ENCODE measurements around the gene P2RY11.

The P2RY11 gene

DNA sequence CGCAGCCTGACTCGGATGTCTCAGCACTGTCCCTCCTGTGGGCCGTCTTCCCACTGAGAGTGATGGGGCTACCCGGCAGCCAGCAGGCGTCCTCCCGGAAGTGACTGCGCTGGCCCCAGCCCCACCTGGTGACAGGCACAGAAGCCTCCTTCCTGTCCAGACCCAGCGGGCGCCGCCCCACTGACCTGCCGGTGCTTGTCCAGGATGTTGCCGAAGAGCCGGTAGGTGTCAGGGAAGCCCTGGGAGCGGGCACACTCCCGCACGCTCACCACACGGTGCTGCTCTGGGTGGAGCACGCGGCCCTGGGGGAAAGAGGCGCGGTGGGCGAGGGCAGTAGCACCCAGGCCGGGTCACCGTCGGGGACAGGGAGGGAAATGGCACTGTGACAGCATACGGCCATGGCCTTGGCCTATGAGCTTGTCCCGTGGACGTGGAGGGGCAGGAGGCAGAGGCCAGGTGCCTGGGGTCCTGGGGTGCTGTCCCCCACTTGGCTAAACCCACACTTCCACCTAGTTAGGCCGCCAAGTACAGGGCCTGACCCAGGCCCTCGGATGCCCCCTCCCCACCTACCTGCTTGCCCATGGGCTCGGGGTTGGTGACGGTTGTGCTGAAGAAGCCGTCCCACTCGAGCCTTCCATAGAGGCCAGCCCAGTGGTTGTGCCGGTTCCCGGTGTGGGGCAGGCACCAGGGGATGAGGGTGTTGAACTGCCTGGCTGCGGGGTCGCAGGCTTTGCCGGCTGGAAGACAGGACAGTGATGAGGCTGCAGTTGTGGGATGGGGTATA lies 24.2 kb downstream of the P2RY11 start:
- DNase-seq (ENCODE audit: low spot score in 2 of 2) = no peak
- Mint-ChIP-seq H3K27ac (no peak overlapping the region), H3K4me1 (no peaks in the 10 kb centered on the region), H3K9me3 (no peaks in the 10 kb centered on the region), H3K4me3 (no peak overlapping the region), H3K36me3 (peaks cover 18% of the 10 kb centered on the region), H3K27me3 (no peaks in the 10 kb centered on the region)
- no peak for ATAC-seq (ENCODE audit: low read depth)

DNA sequence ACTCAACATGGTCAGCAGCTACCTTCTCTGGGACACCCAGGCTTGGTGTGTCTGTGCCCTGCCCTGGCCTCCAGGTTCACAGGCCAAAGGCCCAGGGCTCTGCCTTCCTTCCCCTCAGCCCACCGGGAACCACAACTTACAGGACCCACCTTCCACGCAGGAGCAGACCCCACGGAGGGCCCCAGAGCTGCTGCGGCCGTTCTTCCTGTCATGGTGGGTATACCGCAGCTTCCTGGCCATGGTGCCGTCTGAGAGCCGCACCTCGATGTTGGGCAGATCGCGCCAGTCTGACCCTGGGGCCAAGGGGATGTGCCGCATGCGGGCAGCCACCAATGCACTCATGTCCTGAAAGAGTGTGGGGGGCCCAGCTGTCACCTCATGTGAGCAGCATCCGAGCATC lies 25.4 kb downstream of the P2RY11 start:
- Mint-ChIP-seq H3K27ac (no peak overlapping the region), H3K4me3 (no peak overlapping the region), H3K4me1 (no peaks in the 10 kb centered on the region), H3K9me3 (no peaks in the 10 kb centered on the region), H3K36me3 (peaks cover 15% of the 10 kb centered on the region), H3K27me3 (no peaks in the 10 kb centered on the region)
- ATAC-seq (ENCODE audit: low read depth) (no peak), DNase-seq (ENCODE audit: low spot score in 2 of 2) (no peak)

DNA sequence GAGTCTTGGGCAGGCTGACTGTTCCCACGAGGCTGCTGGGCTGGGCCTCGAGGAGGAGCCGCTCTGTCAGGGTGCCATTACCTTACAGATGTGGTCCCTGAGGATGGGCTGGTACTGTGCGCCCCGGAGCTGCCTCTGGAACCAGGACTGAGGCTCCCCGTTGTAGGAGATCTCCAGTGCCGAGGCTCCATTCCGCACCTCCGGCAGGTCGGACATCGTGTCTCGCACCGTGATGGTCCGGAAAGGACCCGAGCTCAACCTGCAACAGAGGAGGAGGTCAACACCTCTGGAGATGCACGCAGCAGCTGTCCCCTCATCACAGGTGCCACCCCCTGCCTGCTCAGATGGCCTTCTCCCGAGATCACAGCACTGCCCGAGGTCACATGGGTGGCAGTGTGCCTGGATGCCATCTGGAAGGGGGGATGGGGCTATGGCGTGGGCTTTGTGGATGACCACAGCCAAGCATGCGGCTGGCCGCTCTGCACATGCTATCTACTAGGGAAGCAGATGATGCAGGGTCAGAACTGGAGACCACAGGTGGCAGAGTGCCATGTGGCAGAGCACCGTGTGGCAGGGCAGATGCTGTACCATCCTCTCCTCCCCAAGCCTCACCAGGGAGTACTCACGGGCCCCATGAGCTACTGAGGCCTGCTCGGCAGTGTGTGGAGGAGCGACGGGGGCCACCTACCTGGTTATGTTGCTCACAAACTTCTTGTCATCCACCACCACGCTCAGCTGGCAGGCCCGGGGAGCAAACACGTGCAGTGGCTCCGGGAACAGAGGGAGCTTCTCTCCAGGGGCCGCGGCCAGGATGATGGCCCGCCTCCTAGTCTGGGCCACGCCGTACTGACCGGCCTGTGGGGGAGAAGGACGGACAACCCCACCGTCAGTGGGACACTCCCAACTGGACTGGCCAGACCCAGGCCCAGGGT lies 26.5 kb downstream of the P2RY11 start:
- H3K27ac Mint-ChIP-seq = no peak overlapping the region
- ATAC-seq (ENCODE audit: low read depth) (no peak), DNase-seq (ENCODE audit: low spot score in 2 of 2) (no peak)
- H3K4me1 Mint-ChIP-seq = peaks cover 2% of the 10 kb centered on the region
- no peak overlapping the region for H3K4me3 Mint-ChIP-seq
- H3K36me3 Mint-ChIP-seq = peaks cover 15% of the 10 kb centered on the region
- H3K27me3 Mint-ChIP-seq = no peaks in the 10 kb centered on the region
- H3K9me3 Mint-ChIP-seq = no peaks in the 10 kb centered on the region

DNA sequence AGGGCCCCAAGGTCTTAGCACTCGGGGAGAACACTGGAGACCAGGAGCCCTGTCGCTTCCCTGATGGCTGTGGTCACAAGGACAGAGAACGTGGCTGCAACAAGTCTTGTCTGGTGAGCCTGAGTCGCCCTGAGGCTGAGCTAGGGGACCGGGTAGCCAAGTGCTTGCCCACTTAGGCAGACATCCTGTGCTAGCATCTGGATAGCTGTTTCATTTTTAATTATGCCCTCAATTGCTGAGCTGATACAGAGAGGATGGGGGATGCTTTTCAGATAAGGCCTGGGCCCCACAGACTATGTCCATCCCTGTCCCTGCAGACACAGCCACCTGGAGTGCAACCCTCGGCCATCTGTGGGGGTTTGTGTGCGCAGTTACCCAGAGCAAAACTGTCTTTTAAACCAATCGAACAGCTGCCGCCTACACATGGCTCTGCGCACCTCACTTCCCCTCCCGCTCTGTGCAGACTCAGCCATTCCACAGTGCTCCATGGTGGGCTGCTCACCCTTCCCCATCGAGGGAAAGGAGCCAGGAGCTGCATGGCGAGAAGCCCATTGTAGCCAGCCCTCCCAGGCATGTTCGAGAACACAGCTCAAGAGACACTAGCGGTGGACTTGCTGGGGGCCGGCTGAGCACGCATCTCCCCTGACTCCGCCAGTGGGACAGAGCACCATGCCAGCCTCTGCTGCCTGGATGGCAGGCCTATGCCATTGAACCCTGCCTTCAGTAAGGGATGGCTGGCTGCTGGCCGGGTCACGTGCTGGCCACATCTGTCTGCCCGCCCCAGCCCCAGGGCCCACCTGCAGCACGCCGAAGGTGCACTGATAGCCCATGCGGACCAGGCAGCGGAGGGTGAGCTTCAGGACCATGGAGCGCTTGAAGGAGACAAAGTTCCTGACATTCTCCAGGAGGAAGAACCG lies 27.6 kb downstream of the P2RY11 start:
- Mint-ChIP-seq H3K4me3 (no peak overlapping the region), H3K4me1 (peaks cover 2% of the 10 kb centered on the region), H3K27me3 (no peaks in the 10 kb centered on the region), H3K9me3 (no peaks in the 10 kb centered on the region), H3K36me3 (peaks cover 14% of the 10 kb centered on the region), H3K27ac (no peak overlapping the region)
- DNase-seq (ENCODE audit: low spot score in 2 of 2) (no peak), ATAC-seq (ENCODE audit: low read depth) (no peak)

DNA sequence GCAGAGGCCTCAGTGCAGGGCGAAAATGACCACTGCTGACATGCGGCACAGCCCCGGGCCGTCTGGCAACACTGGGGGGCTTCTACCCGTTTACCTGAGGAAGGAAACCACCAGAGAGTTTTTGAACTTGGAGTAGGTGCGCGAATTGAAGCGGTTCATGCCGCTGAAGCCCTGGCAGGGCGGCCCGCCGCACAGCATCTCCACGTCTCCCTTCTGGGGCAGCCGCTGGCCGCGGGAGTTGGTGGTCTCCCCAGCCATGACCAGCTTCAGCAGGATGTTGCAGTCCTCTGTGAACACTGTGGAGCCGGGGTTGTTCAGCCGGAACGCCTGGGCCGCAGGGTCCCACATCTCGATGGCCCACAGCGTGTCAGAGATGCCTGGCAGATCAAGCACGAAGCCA lies 28.5 kb downstream of the P2RY11 start:
- H3K36me3 Mint-ChIP-seq = peaks cover 14% of the 10 kb centered on the region
- H3K9me3 Mint-ChIP-seq = no peaks in the 10 kb centered on the region
- peaks cover 2% of the 10 kb centered on the region for H3K4me1 Mint-ChIP-seq
- ATAC-seq (ENCODE audit: low read depth) (no peak), DNase-seq (ENCODE audit: low spot score in 2 of 2) (no peak)
- no peaks in the 10 kb centered on the region for H3K27me3 Mint-ChIP-seq
- H3K4me3 Mint-ChIP-seq = no peak overlapping the region
- no peak overlapping the region for H3K27ac Mint-ChIP-seq

DNA sequence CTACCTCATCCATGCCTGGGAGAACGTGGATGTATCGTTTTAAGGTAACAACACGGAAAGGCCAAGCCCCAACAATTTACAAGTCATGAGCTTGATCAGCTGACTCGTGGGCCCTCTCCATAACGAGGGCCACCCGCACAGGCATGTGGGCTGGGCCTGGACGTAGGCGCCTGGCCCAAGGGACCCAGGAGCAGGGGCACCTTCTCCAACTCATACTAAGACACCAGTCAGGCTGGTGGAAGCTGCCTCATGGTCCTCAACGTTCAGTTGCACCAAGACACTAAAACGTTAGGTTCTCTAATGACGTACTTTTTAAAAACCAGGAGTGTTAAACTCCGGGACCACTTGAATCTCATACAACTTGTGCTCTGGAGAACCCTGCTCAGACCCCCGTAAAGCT lies 30.0 kb downstream of the P2RY11 start:
- Mint-ChIP-seq H3K4me1 (peaks cover 2% of the 10 kb centered on the region), H3K4me3 (no peak overlapping the region), H3K9me3 (no peaks in the 10 kb centered on the region), H3K27ac (no peak overlapping the region), H3K36me3 (peaks cover 22% of the 10 kb centered on the region), H3K27me3 (no peaks in the 10 kb centered on the region)
- ATAC-seq (ENCODE audit: low read depth) (no peak), DNase-seq (ENCODE audit: low spot score in 2 of 2) (no peak)

DNA sequence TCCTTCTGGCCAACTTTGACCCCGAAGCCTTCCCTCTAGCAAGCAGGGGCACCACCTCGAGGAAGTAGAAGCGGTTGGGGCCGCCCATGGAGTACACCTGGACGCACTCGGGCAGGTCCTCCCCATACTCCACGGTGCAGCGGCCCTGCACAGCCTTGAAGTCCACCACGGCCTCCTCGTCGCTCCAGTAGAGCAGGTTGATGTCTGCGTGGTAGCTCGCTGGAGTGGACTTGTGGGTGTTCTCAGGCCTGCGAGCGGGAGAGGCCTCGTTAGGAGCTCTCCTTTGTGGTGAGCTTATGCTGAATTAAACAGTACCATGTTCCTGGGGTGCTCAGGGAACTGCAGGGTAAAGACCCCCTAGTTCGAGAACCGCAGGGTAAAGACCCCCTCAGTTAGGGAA lies 30.5 kb downstream of the P2RY11 start:
- H3K36me3 Mint-ChIP-seq = peaks cover 21% of the 10 kb centered on the region
- H3K4me3 Mint-ChIP-seq = no peak overlapping the region
- ATAC-seq (ENCODE audit: low read depth) (no peak), DNase-seq (ENCODE audit: low spot score in 2 of 2) (no peak)
- H3K27me3 Mint-ChIP-seq = no peaks in the 10 kb centered on the region
- H3K4me1 Mint-ChIP-seq = peaks cover 2% of the 10 kb centered on the region
- no peak overlapping the region for H3K27ac Mint-ChIP-seq
- no peaks in the 10 kb centered on the region for H3K9me3 Mint-ChIP-seq

DNA sequence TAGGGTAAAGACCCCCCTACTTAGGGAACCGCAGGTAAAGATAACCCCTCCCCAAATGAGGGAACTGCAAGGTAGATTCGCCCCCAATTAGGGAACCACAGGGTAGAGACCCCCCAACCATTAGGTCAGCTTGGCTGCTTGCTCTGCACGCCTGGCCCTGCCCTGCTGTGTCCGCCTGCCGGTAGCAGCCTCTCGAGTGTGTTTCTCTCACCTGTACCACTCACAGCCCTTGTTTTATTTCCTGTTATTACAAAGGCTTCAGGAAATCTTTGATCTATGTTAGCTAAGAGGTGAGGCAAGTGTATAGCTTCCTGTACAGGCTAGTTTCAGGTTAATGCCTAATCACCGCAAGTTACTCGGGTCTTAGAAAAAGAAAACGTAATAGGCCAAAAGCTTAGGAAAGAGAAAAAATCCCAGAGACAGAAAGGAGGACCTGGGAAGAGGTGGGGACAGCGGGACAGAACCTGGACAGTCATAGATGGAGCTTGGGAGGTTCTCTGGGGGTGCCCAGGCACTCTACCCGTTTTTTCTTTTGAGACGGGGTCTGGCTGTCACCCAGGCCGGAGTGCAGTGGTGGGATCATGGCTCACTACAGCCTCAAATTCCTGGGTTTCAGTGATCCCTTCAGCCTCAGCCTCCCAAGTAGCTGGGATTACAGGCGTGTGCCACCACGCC lies 31.3 kb downstream of the P2RY11 start:
- ATAC-seq (ENCODE audit: low read depth) = peak; percentile 87
- no peaks in the 10 kb centered on the region for H3K27me3 Mint-ChIP-seq
- H3K9me3 Mint-ChIP-seq = no peaks in the 10 kb centered on the region
- H3K4me1 Mint-ChIP-seq = peaks cover 2% of the 10 kb centered on the region
- peak overlapping the region; percentile 17 for H3K27ac Mint-ChIP-seq
- DNase-seq (ENCODE audit: low spot score in 2 of 2) = no peak
- H3K36me3 Mint-ChIP-seq = peaks cover 17% of the 10 kb centered on the region
- H3K4me3 Mint-ChIP-seq = no peak overlapping the region

DNA sequence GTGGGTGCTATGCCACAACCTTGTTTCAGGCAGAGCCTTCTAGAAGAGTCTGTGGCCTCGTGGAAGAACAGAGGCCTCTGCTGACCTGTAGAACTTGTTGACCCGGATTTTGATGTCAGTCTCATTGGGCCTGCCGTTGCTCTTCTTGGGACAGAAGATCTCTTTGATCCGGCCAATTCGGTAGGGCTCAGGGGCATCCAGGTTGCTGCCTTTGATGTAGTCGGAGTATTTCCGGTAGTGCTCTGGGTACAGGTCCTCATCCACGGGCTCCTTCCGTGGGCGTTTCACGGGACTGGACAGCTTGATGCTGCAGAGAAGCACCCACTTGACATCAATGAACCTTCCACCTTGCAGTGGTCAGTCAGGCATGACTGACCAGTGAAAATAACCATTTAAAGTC lies 32.2 kb downstream of the P2RY11 start:
- no peak overlapping the region for H3K4me3 Mint-ChIP-seq
- H3K27me3 Mint-ChIP-seq = no peaks in the 10 kb centered on the region
- H3K36me3 Mint-ChIP-seq = peaks cover 20% of the 10 kb centered on the region
- peaks cover 2% of the 10 kb centered on the region for H3K4me1 Mint-ChIP-seq
- H3K9me3 Mint-ChIP-seq = no peaks in the 10 kb centered on the region
- H3K27ac Mint-ChIP-seq = no peak overlapping the region
- DNase-seq (ENCODE audit: low spot score in 2 of 2) (no peak), ATAC-seq (ENCODE audit: low read depth) (no peak)

DNA sequence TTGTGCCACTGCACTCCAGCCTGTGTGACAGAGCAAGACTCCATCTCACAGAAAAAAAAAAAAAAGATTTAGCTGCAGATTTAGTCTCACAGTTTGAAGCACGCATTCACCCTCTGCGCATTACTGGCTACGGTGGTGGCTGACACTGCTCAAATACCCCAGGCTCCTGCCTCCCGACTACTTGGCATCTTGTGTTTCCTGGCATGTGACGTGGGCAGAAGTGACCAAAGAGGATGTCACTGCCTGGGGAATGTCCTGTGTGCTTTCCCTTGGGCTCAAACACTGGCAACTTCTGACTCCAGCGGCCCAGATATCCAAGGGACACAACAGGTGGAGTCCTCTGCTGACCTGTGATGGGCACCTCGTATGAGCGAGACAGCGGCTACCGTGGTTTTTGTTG lies 32.9 kb downstream of the P2RY11 start:
- DNase-seq (ENCODE audit: low spot score in 2 of 2) (no peak), ATAC-seq (ENCODE audit: low read depth) (no peak)
- peaks cover 2% of the 10 kb centered on the region for H3K4me1 Mint-ChIP-seq
- H3K9me3 Mint-ChIP-seq = no peaks in the 10 kb centered on the region
- no peaks in the 10 kb centered on the region for H3K27me3 Mint-ChIP-seq
- H3K4me3 Mint-ChIP-seq = no peak overlapping the region
- H3K36me3 Mint-ChIP-seq = peaks cover 21% of the 10 kb centered on the region
- H3K27ac Mint-ChIP-seq = no peak overlapping the region

DNA sequence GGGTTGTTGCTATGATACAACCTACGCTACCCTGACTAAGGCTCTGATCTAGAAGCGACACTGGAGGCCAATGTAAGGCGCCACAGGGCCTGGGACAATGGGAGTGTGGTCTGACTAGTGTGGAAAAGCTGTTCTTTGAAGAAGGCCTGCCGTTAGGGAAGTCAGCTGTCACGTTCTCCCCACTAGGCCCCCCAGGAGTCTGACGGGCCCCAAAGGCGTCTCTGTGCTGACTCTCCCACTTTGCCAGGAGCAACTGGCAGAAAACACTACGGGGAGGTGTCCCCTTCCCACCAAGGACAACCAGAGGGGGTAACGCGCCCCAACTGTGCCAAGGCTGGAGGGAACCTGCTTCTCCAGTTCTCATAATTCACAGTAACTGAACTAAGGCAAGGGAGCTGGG lies 33.5 kb downstream of the P2RY11 start:
- Mint-ChIP-seq H3K4me1 (peaks cover 2% of the 10 kb centered on the region), H3K27me3 (no peaks in the 10 kb centered on the region), H3K9me3 (no peaks in the 10 kb centered on the region), H3K27ac (no peak overlapping the region), H3K4me3 (no peak overlapping the region), H3K36me3 (peaks cover 21% of the 10 kb centered on the region)
- no peak for DNase-seq (ENCODE audit: low spot score in 2 of 2)
- no peak for ATAC-seq (ENCODE audit: low read depth)

DNA sequence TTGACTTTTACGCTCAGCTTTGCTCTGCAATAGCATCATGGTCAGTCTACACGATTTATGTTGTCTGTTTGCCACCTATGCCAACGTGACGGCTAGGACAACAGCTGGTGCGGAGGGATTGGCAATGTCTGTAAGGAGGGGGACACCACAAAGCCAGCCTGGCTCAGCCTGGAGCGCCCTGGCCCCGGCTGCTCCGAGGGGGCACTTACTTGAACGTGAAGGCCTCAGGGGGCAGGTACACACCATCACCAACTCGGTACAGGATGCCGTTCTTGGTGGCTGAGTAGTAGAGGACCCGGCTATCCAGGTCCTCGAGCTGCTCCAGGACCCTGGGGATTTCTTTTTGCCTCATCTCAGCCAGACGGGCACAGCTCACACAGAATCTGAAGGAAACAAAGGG lies 34.6 kb downstream of the P2RY11 start:
- no peak for DNase-seq (ENCODE audit: low spot score in 2 of 2)
- H3K9me3 Mint-ChIP-seq = no peaks in the 10 kb centered on the region
- H3K27ac Mint-ChIP-seq = no peak overlapping the region
- no peak overlapping the region for H3K4me3 Mint-ChIP-seq
- no peak for ATAC-seq (ENCODE audit: low read depth)
- H3K4me1 Mint-ChIP-seq = peaks cover 2% of the 10 kb centered on the region
- peaks cover 24% of the 10 kb centered on the region for H3K36me3 Mint-ChIP-seq
- no peaks in the 10 kb centered on the region for H3K27me3 Mint-ChIP-seq

DNA sequence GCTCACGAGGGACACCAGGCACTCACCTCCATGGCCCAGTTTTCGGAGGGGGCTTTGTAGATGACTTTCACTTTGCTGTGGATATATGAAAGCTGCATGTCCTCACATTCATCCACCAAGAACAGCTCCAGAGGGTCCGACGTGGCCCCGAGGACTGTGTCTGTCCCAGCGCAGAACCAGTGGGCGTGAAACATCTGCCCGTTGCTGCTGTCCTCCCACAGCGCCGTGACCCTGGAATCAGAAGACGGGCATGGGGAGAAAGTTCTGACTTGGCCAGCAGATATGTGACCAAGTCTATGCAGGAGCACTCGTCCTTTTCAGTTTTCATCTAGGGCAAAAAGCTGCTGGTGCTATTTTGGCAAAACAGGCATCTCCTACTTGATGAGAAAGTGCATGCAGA lies 37.9 kb downstream of the P2RY11 start:
- H3K4me1 Mint-ChIP-seq = no peaks in the 10 kb centered on the region
- no peak overlapping the region for H3K27ac Mint-ChIP-seq

More for the DNA sequence above, 37.9 kb downstream of the P2RY11 start:
- Mint-ChIP-seq H3K27me3 (no peaks in the 10 kb centered on the region), H3K36me3 (peaks cover 36% of the 10 kb centered on the region), H3K9me3 (no peaks in the 10 kb centered on the region), H3K4me3 (no peak overlapping the region)
- DNase-seq (ENCODE audit: low spot score in 2 of 2) (no peak), ATAC-seq (ENCODE audit: low read depth) (no peak)

All from memory B cell (primary cell).